SH-SY5Y (cell line): ENCODE data around the gene SMARCB1.

Experiments
- GATA2 ChIP-seq: IDR thresholded peaks from 2 replicates; pipeline ENCODE4 v1.6.1; 2011; ENCODE audit warnings: mild to moderate bottlenecking, low read depth, low read length
- GATA3 ChIP-seq: IDR thresholded peaks from 2 replicates; pipeline ENCODE4 v1.6.1; 2011; ENCODE audit warnings: low read depth, mild to moderate bottlenecking, low read length, moderate library complexity

DNA sequence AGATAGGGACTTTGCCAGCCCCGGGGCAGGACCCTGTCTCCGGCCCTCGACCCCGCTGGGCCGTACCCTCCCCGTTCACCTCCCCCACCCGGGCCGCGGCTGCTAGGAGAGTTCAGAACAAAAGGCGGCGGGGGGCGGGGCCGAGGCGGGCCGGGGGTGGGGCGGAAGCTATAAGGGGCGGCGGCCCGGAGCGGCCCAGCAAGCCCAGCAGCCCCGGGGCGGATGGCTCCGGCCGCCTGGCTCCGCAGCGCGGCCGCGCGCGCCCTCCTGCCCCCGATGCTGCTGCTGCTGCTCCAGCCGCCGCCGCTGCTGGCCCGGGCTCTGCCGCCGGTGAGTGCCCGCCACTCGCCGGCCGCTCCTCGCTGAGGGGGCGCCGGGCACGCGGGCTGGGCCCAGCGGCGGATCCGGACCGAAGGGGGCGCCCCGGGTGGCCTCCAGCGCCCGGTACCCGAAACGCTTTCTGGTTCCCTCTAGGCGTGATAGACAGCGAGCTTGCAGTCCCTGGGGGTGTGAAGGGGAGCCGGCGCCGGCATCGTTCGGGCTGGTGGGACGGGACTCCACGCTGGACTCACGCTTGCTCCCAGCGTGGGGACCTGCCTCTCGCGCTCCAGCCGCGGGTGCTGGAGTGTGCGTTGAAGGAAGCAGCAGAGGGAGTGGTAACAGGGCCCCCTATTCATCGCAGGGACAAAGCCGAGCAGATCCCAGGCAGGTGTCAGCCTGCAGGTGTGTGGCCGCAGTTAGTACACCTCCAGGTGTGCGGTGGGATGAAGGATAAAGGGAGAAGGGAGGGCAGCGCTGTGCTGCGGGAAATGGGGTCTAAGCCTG lies 13.9 kb upstream of the SMARCB1 start, which contains the start of gene MMP11:
- TF ChIP-seq GATA3 (no peak), GATA2 (no peak)
